Fibroblast of villous mesenchyme (primary cell): Measurements from ENCODE around the gene SLC5A3. TPM values are rescaled to one million over a fixed set of nuclear protein-coding genes. Genes with fewer than 3 reads are reported as not detected.

Source experiments
- DNase-seq: peaks from one replicate; pipeline ENCODE4 v3.0.0-alpha.2; 2010; ENCODE audit warnings: low read depth
- H3K4me3 ChIP-seq: 2 replicates; pipeline ENCODE4 v1.5.1; 2011; ENCODE audit warnings: low read depth, mild to moderate bottlenecking, low read length
- total RNA-seq: library from RNA; depleted of rRNA; stranded (reverse); fragments of >200 nt; gene quantifications from 2 replicates; pipeline ENCODE4 v1.2.3, GENCODE V29; 2012
- TF ChIP-seq, protein P1 (sequence below): IDR thresholded peaks from 2 replicates; pipeline ENCODE4 v1.5.1; 2012; ENCODE audit warnings: low read depth, mild to moderate bottlenecking, low read length; ENCODE audit not compliant: insufficient read depth

The SLC5A3 gene
- total RNA-seq, 1 donor: 142 TPM

DNA sequence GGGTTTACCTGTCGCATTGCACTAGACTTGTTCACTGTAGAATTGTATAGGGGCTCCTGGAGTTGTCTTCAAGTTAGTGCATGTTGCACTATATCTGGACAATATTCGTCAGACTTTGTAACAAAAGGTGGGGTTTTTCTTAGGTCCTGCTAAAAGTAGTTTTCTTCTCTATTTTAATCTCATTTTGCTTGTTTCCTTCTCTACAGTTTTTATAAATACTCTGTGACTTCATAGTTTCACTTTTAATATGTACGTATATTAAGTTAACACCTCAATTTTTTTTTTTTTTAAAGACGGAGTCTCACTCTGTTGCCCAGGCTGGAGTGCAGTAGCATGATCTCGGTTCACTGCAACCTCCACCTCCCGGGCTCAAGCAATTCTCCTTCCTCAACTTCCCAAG is 26.5 kb upstream of the SLC5A3 start:
- TF ChIP-seq, protein P1, sequence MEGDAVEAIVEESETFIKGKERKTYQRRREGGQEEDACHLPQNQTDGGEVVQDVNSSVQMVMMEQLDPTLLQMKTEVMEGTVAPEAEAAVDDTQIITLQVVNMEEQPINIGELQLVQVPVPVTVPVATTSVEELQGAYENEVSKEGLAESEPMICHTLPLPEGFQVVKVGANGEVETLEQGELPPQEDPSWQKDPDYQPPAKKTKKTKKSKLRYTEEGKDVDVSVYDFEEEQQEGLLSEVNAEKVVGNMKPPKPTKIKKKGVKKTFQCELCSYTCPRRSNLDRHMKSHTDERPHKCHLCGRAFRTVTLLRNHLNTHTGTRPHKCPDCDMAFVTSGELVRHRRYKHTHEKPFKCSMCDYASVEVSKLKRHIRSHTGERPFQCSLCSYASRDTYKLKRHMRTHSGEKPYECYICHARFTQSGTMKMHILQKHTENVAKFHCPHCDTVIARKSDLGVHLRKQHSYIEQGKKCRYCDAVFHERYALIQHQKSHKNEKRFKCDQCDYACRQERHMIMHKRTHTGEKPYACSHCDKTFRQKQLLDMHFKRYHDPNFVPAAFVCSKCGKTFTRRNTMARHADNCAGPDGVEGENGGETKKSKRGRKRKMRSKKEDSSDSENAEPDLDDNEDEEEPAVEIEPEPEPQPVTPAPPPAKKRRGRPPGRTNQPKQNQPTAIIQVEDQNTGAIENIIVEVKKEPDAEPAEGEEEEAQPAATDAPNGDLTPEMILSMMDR: no peak
- H3K4me3 ChIP-seq: no peak overlapping the region
- no peak for DNase-seq

DNA sequence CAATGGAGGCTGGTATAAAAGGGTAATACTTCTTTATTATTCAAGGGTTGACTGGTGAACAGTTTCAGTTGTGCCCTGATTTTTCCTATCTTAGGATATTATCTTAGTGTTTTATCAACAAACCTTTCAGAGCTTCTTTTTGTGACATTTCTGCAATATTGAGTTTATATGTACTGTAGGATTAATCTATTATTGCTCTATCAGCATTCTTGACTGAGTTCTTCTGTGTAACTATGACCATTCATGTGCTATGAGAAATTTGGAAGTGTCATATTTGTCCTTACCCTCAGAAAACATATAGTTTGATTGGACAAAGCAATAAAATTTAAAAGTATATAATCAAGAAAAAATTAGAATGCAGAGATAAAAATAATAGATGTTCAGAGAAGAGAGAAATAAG is 25.5 kb upstream of the SLC5A3 start:
- no peak for DNase-seq
- TF ChIP-seq, protein P1: no peak
- H3K4me3 ChIP-seq: no peak overlapping the region

DNA sequence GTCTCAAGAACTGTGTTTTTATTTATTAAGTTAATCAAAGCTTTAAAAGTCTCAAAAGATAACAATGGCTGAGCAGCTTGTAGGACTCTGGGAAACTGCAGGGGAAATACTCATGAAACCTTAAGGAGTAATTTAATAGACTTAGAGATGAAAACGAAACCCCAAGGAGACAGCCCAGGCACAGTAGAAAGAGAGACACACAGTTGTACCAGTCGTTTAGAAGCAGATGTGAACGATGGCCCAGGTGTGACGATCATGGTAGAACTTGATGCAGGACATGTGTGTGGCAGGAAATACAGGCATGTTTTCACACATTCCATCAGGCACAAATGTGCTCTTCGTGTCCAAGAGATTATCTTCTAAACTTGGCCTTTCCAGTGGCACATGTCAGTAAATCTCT is 21.2 kb upstream of the SLC5A3 start:
- TF ChIP-seq, protein P1: no peak
- no peak overlapping the region for H3K4me3 ChIP-seq
- DNase-seq: no peak

DNA sequence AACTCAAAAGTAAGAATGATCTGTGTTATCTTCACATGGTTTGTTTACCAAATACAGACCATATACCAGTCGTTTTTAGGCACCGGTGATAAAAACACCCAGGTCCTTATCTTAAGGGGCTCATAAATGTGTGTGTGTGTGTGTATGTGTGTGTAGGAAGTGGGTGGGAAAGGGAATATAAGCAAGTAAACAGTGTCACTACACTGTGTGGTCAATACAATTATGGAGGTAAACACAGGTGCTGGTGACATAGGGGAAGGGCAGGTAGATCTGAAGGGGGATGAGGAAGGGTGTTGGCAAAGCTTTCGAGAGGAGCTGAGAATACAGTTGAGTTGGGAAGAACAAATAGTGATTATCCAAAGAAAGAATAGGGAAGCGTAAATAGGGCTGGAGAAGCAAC is 19.1 kb upstream of the SLC5A3 start:
- no peak for DNase-seq
- TF ChIP-seq, protein P1: no peak

DNA sequence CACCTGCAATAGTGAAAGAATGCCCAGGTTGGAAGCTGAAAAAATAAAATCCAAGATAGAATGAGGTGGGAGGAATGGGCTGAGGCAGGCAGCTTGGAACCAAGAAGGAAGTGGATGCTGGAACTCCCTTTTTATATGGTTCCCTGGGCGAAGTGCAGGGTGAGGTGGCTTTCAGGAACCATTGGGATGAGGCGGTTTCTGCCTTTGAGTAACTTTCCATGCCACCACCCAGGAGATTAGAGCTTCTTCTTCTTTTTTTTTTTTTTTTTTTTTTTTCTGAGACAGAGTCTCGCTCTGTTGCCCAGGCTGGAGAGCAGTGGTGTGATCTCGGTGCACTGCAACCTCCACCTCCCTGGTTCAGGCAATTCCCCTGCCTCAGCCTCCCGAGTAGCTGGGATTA is 17.8 kb upstream of the SLC5A3 start:
- TF ChIP-seq, protein P1: no peak
- H3K4me3 ChIP-seq: no peak overlapping the region
- no peak for DNase-seq

More for the DNA sequence above, 19.1 kb upstream of the SLC5A3 start:
- H3K4me3 ChIP-seq: no peak overlapping the region

DNA sequence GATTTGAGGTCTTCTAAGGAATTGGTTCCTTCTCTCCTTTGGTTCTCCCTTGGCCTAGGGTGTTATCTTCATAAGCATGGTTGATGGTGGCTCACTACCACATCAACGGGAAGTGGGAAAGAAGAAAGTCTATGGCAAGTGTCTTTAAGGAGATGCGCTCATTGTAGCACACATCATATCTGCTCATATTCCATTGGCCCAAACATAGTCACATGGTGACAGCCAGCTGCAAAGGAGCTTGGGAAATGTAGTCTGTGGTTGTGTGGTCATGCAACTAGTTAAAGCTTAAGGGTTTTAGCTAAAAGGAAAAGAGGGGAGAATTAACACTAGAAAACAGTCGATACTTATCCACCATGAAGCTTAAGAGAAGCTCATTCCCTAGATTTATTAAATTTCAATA is 11.4 kb upstream of the SLC5A3 start:
- DNase-seq: no peak
- TF ChIP-seq, protein P1: no peak
- H3K4me3 ChIP-seq: no peak overlapping the region

DNA sequence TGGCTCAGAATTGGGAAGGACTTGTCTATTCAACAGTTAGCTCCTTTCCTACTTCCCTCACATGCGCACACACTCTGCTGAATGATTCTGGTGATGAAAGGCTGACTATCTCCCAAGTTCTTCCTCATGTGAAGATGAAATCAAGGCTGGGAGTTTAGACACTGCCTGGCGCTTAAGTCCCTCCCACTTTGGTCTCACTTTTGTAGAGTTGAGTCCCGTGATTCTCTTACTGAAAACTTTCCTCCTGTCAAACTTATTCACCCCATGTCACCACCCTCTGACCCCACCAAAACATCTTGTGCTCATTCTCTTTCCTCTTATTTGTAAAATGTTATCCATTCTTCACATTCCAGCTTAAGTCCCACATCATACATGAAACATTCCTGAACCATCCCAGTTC is 8.4 kb upstream of the SLC5A3 start:
- peak; percentile 58 for DNase-seq
- TF ChIP-seq, protein P1: no peak
- H3K4me3 ChIP-seq: no peak overlapping the region
